Muscle layer of colon (tissue), 2 donors: Measurements from ENCODE around the gene POFUT1.

Source experiments
- H3K27ac ChIP-seq: one replicate; pipeline ENCODE4 v1.7.0; 2013; ENCODE audit warnings: low read depth, mild to moderate bottlenecking, low read length, moderate library complexity
- H3K27me3 ChIP-seq, 2 donors: one replicate each; pipeline ENCODE4 v1.7.0; 2013; ENCODE audit warnings: low read length in 2 of 2, mild to moderate bottlenecking in 2 of 2; ENCODE audit not compliant: insufficient read depth in 2 of 2, control insufficient read depth in 1 of 2
- H3K36me3 ChIP-seq: one replicate; pipeline ENCODE4 v1.7.0; 2013; ENCODE audit warnings: mild to moderate bottlenecking, low read length; ENCODE audit not compliant: insufficient read depth
- H3K4me1 ChIP-seq: one replicate; pipeline ENCODE4 v1.7.0; 2013; ENCODE audit warnings: mild to moderate bottlenecking, low read length; ENCODE audit not compliant: insufficient read depth
- H3K4me3 ChIP-seq, 2 donors: one replicate each; pipeline ENCODE4 v1.7.0; 2013; ENCODE audit warnings: low read length in 2 of 2, low read depth in 1 of 2, mild to moderate bottlenecking in 1 of 2, moderate library complexity in 1 of 2
- H3K9ac ChIP-seq: one replicate; pipeline ENCODE4 v1.7.0; 2013; ENCODE audit warnings: low read length
- H3K9me3 ChIP-seq: one replicate; pipeline ENCODE4 v1.7.0; 2013; ENCODE audit warnings: mild to moderate bottlenecking, low read length
- donor health status: abdominal sarcoma.
- donor health status: Adenocarcinoma of cecum.

The POFUT1 gene

GRCh38 chr20:32207626-32208498, at the start of gene POFUT1, which contains the start of gene PLAGL2:
TSS of gene POFUT1 (plus strand) at chr20:32207880. CDS start at chr20:32207942, 62 bp downstream.
TSS of gene PLAGL2 (minus strand) at chr20:32207743. CDS start at chr20:32202178, 5,565 bp downstream.
- no peaks in the 10 kb centered on the region for H3K27me3 ChIP-seq
- peaks cover 26% of the 10 kb centered on the region for H3K36me3 ChIP-seq
- H3K9me3 ChIP-seq = no peaks in the 10 kb centered on the region
- H3K4me3 ChIP-seq = peak within 1 kb of the TSS; percentile 95
- peak within 1 kb of the TSS; percentile 75 for H3K9ac ChIP-seq
- H3K4me1 ChIP-seq = peaks cover 46% of the 10 kb centered on the region
- H3K27ac ChIP-seq = peak within 1 kb of the TSS; percentile 81

GRCh38 chr20:32158351-32158750, 49.3 kb upstream of the POFUT1 start:
- H3K4me1 ChIP-seq = peaks cover 3% of the 10 kb centered on the region
- H3K27me3 ChIP-seq = no peaks in the 10 kb centered on the region
- no peaks in the 10 kb centered on the region for H3K9me3 ChIP-seq
- no peak overlapping the region for H3K4me3 ChIP-seq
- no peak overlapping the region for H3K27ac ChIP-seq
- H3K9ac ChIP-seq = no peak overlapping the region
- H3K36me3 ChIP-seq = peaks cover 59% of the 10 kb centered on the region

GRCh38 chr20:32158943-32159660, 48.6 kb upstream of the POFUT1 start:
- peaks cover 52% of the 10 kb centered on the region for H3K36me3 ChIP-seq

GRCh38 chr20:32159766-32160221, 47.9 kb upstream of the POFUT1 start:
- Histone ChIP-seq H3K27ac (no peak overlapping the region), H3K9me3 (no peaks in the 10 kb centered on the region), H3K4me3 (no peak overlapping the region), H3K27me3 (no peaks in the 10 kb centered on the region), H3K9ac (no peak overlapping the region), H3K4me1 (peaks cover 3% of the 10 kb centered on the region), H3K36me3 (peaks cover 59% of the 10 kb centered on the region)

More at GRCh38 chr20:32158943-32159660, 48.6 kb upstream of the POFUT1 start:
- Histone ChIP-seq H3K9me3 (no peaks in the 10 kb centered on the region), H3K4me3 (no peak overlapping the region), H3K4me1 (peaks cover 3% of the 10 kb centered on the region), H3K9ac (no peak overlapping the region), H3K27ac (no peak overlapping the region), H3K27me3 (no peaks in the 10 kb centered on the region)

GRCh38 chr20:32160341-32160740, 47.3 kb upstream of the POFUT1 start:
- Histone ChIP-seq H3K9me3 (no peaks in the 10 kb centered on the region), H3K27ac (no peak overlapping the region), H3K9ac (no peak overlapping the region), H3K4me3 (no peak overlapping the region), H3K27me3 (no peaks in the 10 kb centered on the region), H3K36me3 (peaks cover 64% of the 10 kb centered on the region), H3K4me1 (peaks cover 3% of the 10 kb centered on the region)

GRCh38 chr20:32162351-32162750, 45.3 kb upstream of the POFUT1 start:
- Histone ChIP-seq H3K9me3 (no peaks in the 10 kb centered on the region), H3K4me1 (no peaks in the 10 kb centered on the region), H3K9ac (no peak overlapping the region), H3K27ac (no peak overlapping the region), H3K36me3 (peaks cover 75% of the 10 kb centered on the region), H3K27me3 (no peaks in the 10 kb centered on the region), H3K4me3 (no peak overlapping the region)

- peaks cover 61% of the 10 kb centered on the region for H3K36me3 ChIP-seq
- H3K27me3 ChIP-seq = no peaks in the 10 kb centered on the region
- no peak overlapping the region for H3K4me3 ChIP-seq
Measured at GRCh38 chr20:32163951-32164350, 43.7 kb upstream of the POFUT1 start.

GRCh38 chr20:32164984-32165735, 42.5 kb upstream of the POFUT1 start:
- Histone ChIP-seq H3K9ac (no peak overlapping the region), H3K27ac (no peak overlapping the region), H3K4me3 (no peak overlapping the region), H3K4me1 (no peaks in the 10 kb centered on the region), H3K36me3 (peaks cover 49% of the 10 kb centered on the region), H3K9me3 (no peaks in the 10 kb centered on the region), H3K27me3 (no peaks in the 10 kb centered on the region)

More at GRCh38 chr20:32163951-32164350, 43.7 kb upstream of the POFUT1 start:
- Histone ChIP-seq H3K9ac (no peak overlapping the region), H3K4me1 (no peaks in the 10 kb centered on the region), H3K9me3 (no peaks in the 10 kb centered on the region), H3K27ac (no peak overlapping the region)

- Histone ChIP-seq H3K9me3 (no peaks in the 10 kb centered on the region), H3K36me3 (peaks cover 44% of the 10 kb centered on the region), H3K27me3 (no peaks in the 10 kb centered on the region), H3K27ac (no peak overlapping the region), H3K4me1 (no peaks in the 10 kb centered on the region), H3K9ac (no peak overlapping the region), H3K4me3 (no peak overlapping the region)
Measured at GRCh38 chr20:32165836-32166545, 41.7 kb upstream of the POFUT1 start.

- peaks cover 28% of the 10 kb centered on the region for H3K36me3 ChIP-seq
- no peak overlapping the region for H3K9ac ChIP-seq
- no peaks in the 10 kb centered on the region for H3K27me3 ChIP-seq
- no peak overlapping the region for H3K27ac ChIP-seq
- no peak overlapping the region for H3K4me3 ChIP-seq
- H3K4me1 ChIP-seq = no peaks in the 10 kb centered on the region
- H3K9me3 ChIP-seq = no peaks in the 10 kb centered on the region
Measured at GRCh38 chr20:32167552-32167951, 40.1 kb upstream of the POFUT1 start.
